ENCODE results near the gene MAP3K14. TPM values are rescaled to one million over a fixed set of nuclear protein-coding genes. Genes with fewer than 3 reads are reported as not detected.

The MAP3K14 gene
- total RNA-seq, 4 donors from 2014 or later, result 4.7 to 6.8 (median 6.1) TPM

- TF ChIP-seq CTCF (IDR thresholded peaks at IDR 0.05; ENCODE audit: low read depth), result no peak
Measured at GRCh38 chr17:45293413-45294211, 23.2 kb downstream of the MAP3K14 start.

GRCh38 chr17:45292696-45293412 lies 24.0 kb downstream of the MAP3K14 start:
- no peak for TF ChIP-seq CTCF (IDR thresholded peaks at IDR 0.05; ENCODE audit: low read depth)

GRCh38 chr17:45291171-45291805 lies 25.5 kb downstream of the MAP3K14 start:
- no peak for TF ChIP-seq CTCF (IDR thresholded peaks at IDR 0.05; ENCODE audit: low read depth)

- no peak for TF ChIP-seq CTCF (IDR thresholded peaks at IDR 0.05; ENCODE audit: low read depth)
Measured at GRCh38 chr17:45290269-45290765, 26.5 kb downstream of the MAP3K14 start.

GRCh38 chr17:45289301-45290268 lies 27.2 kb downstream of the MAP3K14 start:
- no peak for TF ChIP-seq CTCF (IDR thresholded peaks at IDR 0.05; ENCODE audit: low read depth)

- no peak for TF ChIP-seq CTCF (IDR thresholded peaks at IDR 0.05; ENCODE audit: low read depth)
Measured at GRCh38 chr17:45288825-45289224, 28.0 kb downstream of the MAP3K14 start.

Measured in subcutaneous adipose tissue (tissue), 4 donors.